ENCODE measurements around the gene PLD2.
A peak's percentile ranks its signal among the peaks of the same experiment; 100 is the strongest.
"Not testable (repeated sequence)": the region's sequence is repeated elsewhere in the genome, so short reads cannot be mapped to it uniquely, and the experiment has no call there.

PLD2 gene

DNA sequence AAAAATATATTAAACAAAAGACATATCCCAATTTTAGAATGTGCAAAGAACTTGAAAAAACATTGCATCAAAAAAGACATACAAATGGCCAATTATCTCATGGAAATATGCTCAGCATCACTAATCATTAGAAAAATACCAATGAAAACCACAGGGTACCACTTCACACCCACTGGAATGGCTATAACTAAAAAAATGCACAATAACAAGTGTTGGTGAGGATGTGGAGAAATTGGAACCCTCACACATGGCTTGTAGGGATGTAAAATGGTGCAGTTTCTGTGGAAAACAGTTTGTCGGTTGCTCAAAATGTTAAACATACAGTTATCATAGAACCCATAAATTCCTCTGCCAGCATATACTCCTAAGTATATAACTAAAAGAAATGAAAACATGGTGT, 11.8 kb upstream of the PLD2 start:
- DNase-seq = no peak

DNA sequence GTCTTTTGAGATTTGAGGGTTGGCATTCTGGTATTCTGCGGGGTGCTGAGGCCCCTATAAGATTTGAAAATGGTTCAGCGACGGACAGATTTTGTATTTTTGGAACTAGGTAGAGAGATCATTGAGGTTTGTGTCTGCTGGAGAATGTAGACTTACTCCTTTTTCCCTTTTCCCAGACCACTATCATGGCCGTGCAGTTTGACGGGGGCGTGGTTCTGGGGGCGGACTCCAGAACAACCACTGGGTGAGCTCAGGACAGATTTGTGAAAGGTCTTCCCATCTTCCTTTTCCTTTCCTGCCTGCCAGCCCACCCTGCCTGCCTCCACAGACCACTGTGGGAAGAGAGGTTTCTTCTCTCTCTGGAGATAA, 10.4 kb upstream of the PLD2 start:
- peak; percentile 10 for DNase-seq

DNA sequence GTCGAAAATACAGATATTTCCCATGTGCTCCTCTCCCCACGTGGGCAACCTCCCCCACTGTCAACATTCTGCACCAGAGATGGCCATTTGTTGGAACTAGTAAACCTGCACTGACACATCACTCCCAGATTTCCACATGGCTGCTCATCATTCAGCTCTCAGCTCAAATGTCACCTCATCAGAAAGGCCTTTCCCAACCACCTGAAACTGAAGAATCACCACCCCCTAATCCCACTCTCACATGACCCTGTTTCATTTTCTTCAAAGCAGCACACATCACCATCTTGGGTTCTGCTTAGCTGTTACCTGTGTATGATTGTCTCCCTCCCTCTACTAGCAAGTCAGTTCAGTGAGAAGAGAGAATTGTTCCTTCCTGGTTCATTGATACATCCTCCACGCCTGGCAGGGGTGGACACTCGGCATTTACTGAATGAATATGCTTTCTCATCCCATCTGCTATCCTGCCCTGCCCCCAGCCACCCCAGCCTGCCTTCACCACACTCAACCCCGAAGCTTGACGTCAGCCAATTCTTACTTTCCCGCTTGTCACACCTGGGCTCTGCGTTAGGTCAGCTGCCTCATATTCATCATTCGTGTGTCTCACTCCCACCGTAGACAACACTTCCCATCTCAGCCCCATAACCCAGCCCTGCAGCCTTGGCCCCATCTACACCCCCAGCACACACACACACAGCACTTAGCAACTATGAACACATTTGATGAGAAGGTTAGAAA, 6.3 kb upstream of the PLD2 start:
- DNase-seq = no peak

DNA sequence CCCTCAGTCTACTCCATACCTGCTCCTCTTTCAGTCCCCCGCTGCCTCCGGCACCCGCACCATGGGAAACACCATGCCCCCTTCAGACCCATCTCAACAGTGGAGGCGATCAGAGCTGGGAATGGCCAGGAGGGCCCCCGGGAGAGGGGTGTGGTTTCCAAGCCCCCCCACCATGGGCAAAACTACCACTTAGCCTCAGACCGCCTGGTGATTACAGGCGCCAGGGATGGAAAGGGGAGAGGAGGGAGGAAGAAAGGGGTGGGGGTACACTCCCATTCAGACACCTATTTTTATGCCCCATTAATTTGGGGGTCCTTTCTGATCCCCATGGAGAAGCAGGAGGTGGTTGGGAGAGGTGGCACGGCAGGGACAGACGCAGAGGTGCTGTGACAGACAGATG, 4.7 kb upstream of the PLD2 start, which contains the start of gene C17orf114:
Gene C17orf114, minus strand, starts transcription at position 101 of the 400 bp plus-strand sequence.
- DNase-seq = no peak

DNA sequence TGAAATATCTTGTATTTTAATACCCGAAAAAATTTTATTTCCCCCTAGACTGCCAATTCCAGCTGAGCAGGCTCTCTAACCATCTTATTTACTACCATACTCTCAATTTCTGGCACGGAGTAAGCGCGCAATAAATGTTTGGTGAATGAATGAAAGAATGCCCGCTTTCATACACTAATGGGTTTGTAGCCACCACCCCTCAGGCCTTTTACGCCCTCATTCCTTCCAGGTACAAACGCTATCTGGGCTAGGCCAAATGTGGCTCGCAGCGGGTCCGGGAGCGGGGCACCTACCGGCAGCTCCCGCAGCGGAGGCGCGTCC, 536 bp upstream of the PLD2 start:
- no peak for DNase-seq

- DNase-seq = no peak
Observed at GRCh38 chr17:4807605-4808377, 839 bp downstream of the PLD2 start.

GRCh38 chr17:4808378-4808767, 1.4 kb downstream of the PLD2 start:
- no peak for DNase-seq

DNA sequence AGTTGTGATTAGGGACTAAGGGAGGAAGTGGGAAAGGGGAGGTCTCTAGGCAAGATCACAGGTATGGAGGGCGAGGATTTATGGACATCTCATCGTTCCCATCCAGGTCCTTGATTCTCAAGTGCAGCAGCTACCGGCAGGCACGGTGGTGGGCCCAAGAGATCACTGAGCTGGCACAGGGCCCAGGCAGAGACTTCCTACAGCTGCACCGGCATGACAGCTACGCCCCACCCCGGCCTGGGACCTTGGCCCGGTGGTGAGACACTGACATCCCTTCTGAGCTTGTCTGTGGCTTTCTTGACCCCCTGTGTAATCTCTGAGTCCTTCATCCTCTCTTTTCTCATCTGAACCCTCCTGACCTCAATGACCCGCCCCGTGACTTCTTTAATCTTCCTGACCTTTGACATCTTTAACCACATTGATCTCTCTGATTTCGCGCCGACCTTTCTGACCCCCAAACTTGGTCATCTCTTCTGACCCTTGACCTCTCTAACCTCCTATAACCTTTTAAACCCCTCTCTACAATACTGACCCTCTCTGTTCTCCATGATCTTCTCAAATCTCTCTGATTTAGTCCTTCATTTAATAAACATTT, 3.8 kb downstream of the PLD2 start:
- no peak for DNase-seq

DNA sequence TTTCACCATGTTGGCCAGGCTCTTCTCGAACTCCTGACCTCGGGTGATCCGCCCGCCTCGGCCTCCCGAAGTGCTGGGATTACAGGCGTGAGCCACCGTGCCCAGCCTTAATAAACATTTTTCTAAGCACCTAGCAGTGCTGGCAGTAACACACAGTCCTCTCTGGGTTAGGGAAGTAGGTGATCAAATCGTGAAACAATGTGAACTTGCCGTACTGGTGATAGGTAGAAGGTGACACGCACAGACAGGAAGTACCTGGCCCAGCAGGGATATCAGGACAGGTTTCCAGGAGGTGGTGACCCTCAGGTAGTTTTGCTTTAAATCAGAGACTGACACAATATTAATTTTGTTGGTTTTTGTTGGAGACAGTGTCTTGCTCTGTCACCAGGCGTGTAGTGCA, 4.5 kb downstream of the PLD2 start:
- no peak for DNase-seq

DNA sequence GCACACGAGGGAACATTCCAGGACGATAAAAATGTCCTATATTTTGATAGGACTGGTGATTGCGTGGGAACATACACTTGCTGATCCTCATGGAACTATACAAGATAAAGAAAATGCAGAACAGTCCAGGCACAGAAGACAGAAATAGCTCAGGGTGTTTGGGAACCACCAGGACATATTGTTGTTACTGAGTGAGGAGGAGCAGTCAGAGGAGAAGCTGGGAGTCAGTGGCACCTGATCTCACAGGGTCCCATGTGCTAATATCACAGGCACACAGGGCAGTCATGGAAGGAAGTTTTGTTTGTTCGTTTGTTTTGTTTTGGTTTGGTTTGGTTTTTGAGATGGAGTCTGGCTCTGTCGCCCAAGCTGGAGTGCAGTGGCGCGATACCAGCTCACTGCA, 5.7 kb downstream of the PLD2 start:
- DNase-seq = no peak

DNA sequence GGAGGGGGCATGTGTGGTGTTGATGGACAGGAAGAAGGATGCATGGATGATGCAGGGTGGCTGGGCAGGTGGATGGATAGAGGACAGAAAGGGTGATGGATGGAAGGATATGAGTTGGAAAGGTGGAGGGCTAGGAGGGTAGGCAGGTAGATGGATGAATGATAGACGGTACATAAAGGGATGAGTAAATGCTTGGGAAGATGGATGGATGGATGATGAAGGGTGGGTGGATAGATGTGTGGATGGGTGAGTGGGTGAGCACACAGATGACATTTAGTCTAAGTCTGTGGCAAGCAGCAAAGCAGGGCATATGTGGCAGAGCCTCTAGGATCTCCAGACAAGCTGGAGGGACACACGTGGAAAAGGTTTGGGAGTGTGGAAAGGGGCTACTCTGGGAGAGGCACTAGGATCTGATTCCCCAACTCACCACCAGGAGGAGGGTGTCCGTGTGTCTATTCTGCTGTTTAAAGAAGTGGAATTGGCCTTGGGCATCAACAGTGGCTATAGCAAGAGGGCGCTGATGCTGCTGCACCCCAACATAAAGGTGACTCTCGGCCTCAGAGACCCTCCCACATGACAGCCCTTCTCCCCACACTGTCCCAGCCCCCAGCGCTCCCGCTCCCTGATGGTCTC, 8.2 kb downstream of the PLD2 start:
- DNase-seq = no peak

DNA sequence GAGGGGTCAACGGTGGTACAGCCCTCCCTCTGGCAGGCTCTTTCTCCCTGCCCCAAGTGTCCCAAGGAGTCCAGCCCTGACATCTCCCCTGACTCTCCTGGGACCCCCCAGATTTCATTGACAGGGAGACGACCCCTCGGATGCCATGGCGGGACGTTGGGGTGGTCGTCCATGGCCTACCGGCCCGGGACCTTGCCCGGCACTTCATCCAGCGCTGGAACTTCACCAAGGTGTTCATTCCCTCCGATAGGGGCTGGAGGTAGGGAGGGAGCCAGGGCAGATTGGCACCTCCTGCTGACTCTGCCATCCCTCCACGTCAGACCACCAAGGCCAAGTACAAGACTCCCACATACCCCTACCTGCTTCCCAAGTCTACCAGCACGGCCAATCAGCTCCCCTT, 9.9 kb downstream of the PLD2 start:
- DNase-seq = no peak

DNA sequence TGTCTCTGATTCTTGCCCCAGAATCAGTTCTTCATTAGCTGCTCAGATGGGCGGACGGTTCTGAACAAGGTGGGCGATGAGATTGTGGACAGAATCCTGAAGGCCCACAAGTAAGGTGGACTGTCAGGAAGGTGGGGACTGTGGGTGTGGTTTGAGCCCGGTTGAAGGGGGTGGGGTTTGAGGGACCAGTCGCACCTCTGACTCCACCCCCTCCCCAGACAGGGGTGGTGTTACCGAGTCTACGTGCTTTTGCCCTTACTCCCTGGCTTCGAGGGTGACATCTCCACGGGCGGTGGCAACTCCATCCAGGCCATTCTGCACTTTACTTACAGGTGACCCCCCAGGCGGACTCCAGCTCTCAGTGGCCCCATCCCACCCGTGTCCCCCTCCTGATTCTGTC, 11.3 kb downstream of the PLD2 start:
- DNase-seq = no peak

DNA sequence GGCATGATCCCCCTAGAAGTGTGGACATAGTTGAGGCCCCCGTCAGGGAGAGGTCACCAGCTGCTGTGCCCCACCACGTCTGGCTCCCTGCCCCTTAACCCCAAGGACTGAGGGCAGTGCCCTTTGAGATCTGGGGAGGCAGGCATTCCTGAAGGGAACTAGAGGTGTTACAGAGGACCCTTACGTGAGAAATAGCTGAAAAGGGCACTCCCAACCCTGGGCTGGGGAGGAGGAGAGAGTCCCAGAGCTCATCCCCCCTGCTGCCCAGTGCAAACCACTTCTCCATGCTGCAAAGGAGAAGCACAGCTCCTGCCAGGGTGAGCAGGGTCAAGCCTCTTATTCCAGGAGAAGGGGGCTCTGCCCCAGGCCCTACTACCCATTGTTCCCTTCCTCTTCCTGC, 15.9 kb downstream of the PLD2 start:
- DNase-seq = no peak

GRCh38 chr17:4823373-4824089, 16.6 kb downstream of the PLD2 start:
- no peak for DNase-seq

GRCh38 chr17:4827399-4827798, 20.4 kb downstream of the PLD2 start:
- DNase-seq = no peak

DNA sequence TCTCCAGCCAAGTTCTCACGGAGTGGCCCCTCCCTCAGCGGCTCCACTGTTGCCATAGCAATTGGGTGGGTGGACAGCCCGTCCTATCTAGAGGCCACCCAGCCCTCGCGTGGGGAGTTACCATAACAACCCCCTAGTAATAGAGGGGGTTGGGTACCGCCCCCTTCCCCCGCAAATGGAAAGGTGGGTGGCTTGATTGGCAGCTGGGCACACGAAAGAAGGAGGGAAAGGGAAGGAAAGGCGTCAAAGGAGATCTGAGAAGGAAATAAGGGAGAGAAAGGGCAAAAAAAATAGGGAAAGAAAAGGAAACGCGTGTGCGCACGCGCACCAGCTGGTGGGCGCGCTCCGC, 25.9 kb downstream of the PLD2 start:
- not testable (repeated sequence) for DNase-seq

- peak; percentile 82 for DNase-seq
Observed at GRCh38 chr17:4833178-4833940, 26.4 kb downstream of the PLD2 start, which contains the start of gene MINK1. MINK1 (plus strand) TSS chr17:4833340; CDS start chr17:4833584, 244 bp downstream.

DNA sequence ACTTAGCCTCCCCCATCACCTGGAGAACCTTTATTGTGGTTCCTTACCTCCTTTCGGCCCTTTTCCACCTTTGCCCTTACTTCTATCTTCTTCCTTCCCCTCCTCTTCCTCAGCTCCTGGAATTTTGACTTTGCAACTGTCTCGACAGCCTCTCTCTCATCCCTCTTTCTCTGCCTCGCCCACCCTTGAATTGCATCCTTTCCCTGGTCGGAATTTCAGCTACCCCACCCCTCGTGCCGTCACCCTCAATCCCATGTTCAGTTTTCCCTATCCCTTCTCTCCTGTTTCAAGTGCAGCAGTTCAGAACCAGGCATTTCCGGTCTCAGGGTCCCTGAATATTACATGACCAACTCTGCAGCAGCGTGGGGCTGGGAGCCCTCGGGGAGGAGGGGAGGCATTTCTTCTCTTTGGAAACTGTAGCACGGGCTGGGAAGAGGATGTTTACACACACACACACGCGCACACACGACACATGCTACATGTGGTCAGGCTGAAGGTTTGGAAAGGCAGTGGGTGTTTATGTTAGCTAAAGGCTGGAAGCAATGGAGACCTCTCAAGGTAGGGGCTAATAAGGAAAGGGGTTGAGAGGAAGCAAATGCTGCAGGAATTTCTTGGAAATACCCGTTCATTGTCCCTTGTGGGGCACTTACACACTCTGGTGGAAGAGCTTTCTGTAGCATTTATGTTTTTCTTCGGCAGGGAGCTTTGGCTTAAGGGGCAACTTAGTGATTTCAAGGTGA, 27.2 kb downstream of the PLD2 start:
- DNase-seq = no peak

DNA sequence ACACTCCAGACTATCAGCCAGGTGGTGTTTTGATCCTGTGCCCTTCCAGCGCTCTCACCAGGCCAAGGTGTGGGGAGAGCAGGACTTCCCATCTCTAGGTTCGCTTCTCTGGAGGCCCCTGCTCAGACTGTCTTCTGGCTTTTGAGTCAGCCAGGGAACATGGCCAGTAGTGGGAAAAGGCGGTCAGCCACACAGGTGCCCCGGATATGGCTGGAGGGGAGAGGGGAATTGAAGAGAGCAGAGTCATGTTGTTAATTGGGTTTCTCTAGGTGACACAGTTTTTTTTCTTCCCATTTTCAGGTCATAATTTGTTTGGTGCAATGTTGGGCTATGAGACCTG, 27.7 kb downstream of the PLD2 start:
- no peak for DNase-seq

DNA sequence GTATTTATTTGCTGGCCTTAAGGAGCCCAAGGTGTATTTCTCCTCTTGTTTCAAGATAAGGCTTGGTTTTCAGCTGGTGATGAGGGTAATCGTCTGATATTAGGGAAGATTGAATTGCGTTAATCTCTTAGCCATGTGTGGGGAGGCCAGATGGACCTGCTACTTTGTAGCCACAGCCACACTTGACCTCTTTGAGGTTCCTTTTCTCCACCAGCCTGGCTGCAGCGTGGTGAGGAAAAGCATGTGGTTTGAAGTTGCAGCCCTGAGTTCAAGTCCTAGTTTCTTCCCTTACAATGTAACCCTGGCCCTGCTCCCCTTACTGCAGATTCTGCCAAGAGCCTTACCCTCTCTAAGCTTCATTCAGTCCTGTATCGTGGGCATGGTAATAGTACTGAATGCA, 29.3 kb downstream of the PLD2 start:
- no peak for DNase-seq
